NCI-H146 (cell line): Measurements from ENCODE around the gene RGCC.
"Not testable (repeated sequence)": the region's sequence is repeated elsewhere in the genome, so short reads cannot be mapped to it uniquely, and the experiment has no call there.

Source experiments
- DNase-seq: peaks from one replicate; lab custom pipeline; 2025; lab: John Stamatoyannopoulos, UW

RGCC gene, protein sequence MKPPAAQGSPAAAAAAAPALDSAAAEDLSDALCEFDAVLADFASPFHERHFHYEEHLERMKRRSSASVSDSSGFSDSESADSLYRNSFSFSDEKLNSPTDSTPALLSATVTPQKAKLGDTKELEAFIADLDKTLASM

DNA sequence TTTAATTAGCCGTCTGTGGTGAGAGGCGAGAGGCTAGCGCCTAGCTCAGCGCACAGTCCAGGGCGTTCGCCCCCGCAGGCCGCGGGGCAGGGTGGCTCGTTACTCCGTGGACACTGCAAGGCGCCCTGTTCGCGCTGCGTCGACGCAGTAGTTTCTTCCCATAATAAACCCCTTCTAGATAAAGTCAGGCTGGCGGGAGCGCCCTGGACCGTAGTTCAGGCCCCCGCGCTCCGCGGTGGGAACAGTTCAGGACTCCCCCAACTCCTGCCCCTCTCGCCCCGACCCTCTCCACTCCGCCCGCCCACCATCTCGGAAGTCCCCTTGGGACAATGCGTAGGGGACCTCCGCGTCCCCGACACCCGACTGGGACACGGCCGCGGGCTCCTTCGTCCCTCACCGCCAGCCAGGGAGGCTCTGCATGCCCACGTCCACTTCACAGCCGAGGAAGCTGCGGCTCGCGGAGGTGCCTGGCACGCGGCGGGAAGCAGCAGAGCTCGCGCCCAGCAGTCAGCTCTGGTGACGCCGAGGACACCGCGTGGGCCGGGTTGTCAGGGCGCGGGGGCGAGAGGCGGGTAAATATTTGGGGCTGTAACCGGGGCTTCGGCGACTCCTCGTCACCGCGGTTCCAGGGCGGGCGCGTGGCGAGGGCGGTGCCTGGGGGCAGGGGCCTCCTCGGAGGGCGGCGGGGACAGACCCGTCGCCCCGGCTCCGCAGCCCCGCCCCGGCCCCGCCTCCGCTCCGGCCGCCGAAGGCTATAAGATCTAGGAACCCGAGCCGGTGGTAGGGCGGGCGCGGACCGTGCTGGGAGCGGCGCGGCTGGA, at the start of gene RGCC:
Gene RGCC, plus strand, starts transcription at position 783 of the 821 bp plus-strand sequence. CDS start 158 bp downstream, outside the sequence.
- peak; percentile 80 for DNase-seq

- no peak for DNase-seq
These were observed 49.2 kb upstream of the RGCC start for GRCh38 chr13:41408121-41408520.

GRCh38 chr13:41408746-41409145, 48.6 kb upstream of the RGCC start:
- DNase-seq: no peak

DNA sequence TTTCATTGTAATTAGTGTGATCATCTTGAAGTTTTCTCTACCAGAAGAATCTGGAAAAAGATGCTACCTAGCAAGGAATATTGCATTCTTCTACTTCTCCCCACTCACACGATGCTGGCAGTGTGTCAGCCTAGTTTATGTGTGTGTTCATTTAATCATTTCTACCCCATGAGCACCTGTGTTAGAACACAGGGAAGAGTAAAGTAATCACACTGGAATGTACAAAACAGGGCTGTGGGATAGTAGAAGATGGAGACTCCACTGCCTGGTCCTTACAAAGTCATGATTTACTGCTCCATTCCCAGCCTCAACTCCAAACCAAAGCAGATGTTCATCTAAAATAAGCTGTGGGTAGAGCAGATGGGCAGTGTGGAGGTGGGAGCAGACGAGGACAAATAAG, 47.7 kb upstream of the RGCC start:
- no peak for DNase-seq

DNA sequence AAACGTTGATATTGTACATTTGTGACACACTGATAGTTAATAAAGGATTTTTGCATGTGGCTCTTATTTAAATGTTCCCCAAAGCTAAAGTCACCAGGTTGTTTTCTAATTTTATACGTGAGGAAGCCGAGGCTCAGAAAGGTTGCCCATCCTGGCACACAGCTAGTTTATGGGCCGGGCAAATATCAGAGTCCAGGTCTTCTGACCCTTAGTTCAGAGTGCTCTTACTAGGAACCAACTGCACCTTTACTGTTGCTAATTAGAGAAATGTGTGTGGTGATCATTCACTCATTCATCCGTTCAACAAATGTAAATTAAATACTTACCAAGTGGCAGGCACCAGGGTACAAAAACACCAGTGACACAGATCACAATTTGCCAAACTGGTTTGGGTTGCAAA, 46.3 kb upstream of the RGCC start:
- DNase-seq: no peak

- peak; percentile 38 for DNase-seq
These were observed 45.8 kb upstream of the RGCC start for GRCh38 chr13:41411522-41411921.

GRCh38 chr13:41413872-41414271, 43.5 kb upstream of the RGCC start:
- DNase-seq: no peak

DNA sequence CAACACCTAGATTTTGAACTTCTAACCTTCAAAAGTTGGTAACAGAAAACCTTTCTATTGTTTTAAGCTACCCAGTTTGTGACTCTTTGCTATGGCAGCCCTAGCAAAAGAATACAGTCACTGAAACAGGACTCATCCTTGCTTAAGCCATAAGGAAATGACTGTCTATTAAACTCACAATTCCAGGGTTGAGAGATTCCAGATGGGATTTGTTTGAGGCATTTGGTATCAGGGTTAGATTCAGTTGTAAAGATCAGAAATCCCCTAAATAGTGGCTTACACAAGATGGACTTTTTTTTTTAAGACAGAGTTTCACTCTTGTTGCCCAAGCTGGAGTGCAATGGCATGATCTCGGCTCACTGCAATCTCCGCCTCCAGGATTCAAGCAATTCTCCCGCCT, 41.1 kb upstream of the RGCC start:
- DNase-seq: no peak

DNA sequence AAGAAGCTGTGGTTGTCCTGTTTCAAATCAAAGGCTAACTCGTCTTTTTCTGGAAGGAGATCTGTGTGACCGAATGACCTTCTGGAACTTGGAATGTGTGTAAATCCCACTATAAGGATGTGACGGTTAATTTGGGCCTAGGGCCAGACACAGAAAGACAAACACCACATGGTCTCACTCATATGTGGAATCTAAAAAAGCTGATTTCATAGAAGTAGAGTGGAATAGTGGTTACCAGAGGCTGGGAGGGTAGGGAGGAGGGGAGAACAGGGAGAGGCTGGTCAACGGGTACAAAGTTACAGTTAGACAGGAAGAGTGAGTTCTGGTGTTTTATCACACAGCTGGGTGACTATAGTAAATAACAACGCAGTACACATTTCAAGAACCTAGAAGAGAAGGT, 39.3 kb upstream of the RGCC start:
- DNase-seq: no peak

- no peak for DNase-seq
These were observed 38.6 kb upstream of the RGCC start for GRCh38 chr13:41418731-41419130.

- no peak for DNase-seq
These were observed 38.1 kb upstream of the RGCC start for GRCh38 chr13:41419206-41419605.

DNA sequence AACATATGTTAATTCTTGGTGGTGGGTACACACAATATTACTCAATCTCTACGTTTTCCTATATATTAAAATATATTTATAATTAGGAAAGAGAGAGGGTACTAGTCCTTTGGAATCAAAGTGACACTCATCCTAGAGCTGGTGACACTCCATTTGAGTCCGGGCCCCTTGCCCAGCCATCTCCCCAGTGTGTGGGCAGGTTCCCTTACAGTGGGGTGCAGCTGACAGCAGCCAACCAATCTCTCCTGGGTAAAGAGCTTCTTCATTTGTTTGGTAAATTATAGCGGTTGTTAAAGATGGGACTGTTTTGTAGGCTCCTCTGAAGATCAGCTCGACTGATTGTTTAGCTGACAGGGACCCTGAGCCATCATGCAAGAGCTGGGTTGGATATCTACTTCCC, 37.2 kb upstream of the RGCC start:
- DNase-seq: no peak

GRCh38 chr13:41421330-41421729, 36.0 kb upstream of the RGCC start:
- not testable (repeated sequence) for DNase-seq

GRCh38 chr13:41421983-41422382, 35.4 kb upstream of the RGCC start:
- not testable (repeated sequence) for DNase-seq

- not testable (repeated sequence) for DNase-seq
These were observed 34.1 kb upstream of the RGCC start for GRCh38 chr13:41423259-41423658.

DNA sequence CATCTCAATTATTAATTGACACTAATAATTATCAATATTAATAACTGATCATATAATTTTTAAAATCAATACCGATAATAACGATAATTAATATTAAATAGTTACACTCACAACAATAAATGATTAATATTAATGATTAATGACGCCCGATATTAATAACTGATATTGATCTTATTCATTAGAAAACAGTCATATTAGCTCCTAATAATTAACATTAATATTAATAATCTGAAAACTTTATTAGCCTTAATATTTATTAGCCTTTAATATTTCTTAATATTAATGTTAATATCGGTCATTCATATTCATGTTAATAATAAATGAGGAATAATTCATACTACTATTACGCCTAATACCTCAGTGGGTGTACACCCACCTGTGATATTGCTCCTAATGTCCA, 32.7 kb upstream of the RGCC start:
- not testable (repeated sequence) for DNase-seq

DNA sequence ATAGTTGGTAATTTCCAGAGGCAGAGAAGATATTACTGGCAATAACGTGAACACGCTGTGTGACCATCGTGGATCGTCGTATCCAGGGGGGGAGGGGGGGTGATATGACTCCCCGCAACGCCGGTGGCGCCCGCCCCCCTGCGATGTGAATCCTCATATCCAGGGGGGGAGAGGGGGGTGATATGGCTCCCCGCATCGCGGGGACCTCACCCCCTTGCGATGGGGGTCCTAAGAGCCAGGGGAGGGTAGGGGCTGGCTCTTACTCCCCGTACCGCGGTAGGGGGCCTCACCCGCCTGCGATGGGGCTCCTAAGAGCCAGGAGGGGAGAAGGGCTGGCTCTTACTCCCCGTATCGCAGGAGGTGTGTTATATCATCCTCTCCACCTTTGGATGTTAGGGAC, 31.3 kb upstream of the RGCC start:
- no peak for DNase-seq

DNA sequence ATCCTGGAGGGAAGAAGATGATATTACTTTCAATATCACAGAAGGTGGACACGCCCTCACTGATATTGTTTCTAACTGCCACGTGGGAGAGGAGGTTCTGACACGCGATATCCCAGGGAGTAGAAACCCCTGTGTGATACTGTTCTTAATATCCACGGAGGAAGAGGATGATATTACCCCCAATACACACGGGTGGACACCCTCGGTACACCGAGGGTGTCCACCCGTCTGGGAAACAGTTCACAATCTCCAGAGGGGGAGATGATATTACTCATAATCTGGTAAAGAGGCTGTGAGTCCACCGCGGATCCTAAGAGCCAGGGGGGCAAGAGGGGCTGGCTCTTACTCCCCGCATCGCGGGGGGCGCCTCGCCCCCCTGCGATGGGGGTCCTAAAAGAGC, 29.7 kb upstream of the RGCC start:
- DNase-seq: no peak

- DNase-seq: no peak
These were observed 29.2 kb upstream of the RGCC start for GRCh38 chr13:41428155-41428554.

- DNase-seq: not testable (repeated sequence)
These were observed 23.3 kb upstream of the RGCC start for GRCh38 chr13:41434030-41434429.

- DNase-seq: no peak
These were observed 22.4 kb upstream of the RGCC start for GRCh38 chr13:41434831-41435520.

DNA sequence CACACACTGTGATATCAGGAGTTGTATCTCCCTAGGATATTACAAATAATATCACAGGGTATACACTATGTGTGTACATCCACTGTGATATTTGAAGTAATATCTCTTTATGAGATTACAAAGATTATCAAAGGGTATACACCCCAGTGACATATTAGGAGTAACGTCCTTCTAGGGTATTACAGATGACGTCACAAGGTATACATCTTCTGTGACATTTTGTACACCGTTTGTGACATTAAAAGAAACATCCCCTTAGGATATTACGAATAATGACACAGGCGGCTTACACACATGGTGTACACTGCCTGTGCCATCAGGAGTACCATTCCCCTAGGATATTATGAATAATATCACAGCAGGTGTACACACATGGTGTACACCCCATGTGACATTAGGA, 13.4 kb upstream of the RGCC start:
- DNase-seq: no peak

GRCh38 chr13:41452462-41452861, 4.9 kb upstream of the RGCC start:
- DNase-seq: no peak
